Measurements from ENCODE around the gene MAP6.

- no peak for TF ChIP-seq GATA2 (IDR thresholded peaks at IDR 0.05; ENCODE audit: low read depth, low read length)
- no peak for TF ChIP-seq GATA3 (IDR thresholded peaks at IDR 0.05; ENCODE audit: low read depth, low read length)
Observed at GRCh38 chr11:75717608-75718418, 49.0 kb upstream of the MAP6 start, which contains the start of gene MOGAT2.
